GM12878 (cell line): ENCODE data around the gene MYH9. TPM values are rescaled to one million over a fixed set of nuclear protein-coding genes. Genes with fewer than 3 reads are reported as not detected.

ENCODE experiments used
- ATAC-seq: fragments of 200-7000 bp; cut with Tn5 transposase; 3 replicates; pipeline ENCODE4 v1.9.1; 2020; ENCODE audit warnings: mild to moderate bottlenecking, moderate library complexity
- BruUV-seq: library from RNA; stranded (reverse); fragments of 400-500 nt; replicated peaks from 2 replicates; lab custom pipeline; 2021; lab: Mats Ljungman, UMichigan
- CTCF ChIA-PET: fragments of 300-600 bp; sonication (Branson Sonifier 250); formaldehyde crosslinking; extraction: SDS; loops from one replicate; lab custom pipeline; 2021; ENCODE audit warnings: inconsistent platforms; lab: Yijun Ruan, JAX
- POLR2A ChIA-PET: fragments of 350-600 bp; formaldehyde crosslinking; extraction: SDS; loops from one replicate; lab custom pipeline; 2021; ENCODE audit warnings: inconsistent platforms; lab: Charles Lee
- RAD21 ChIA-PET: fragments of 300-600 bp; sonication (Branson Sonifier 250); formaldehyde crosslinking; loops from one replicate; lab custom pipeline; 2023; ENCODE audit warnings: antibody characterized with exemption; ENCODE audit not compliant: unreplicated experiment; lab: Charles Lee
- SMC1A ChIA-PET: fragments of 300-600 bp; sonication (Branson Sonifier 250); formaldehyde crosslinking; loops from one replicate; lab custom pipeline; 2023; ENCODE audit not compliant: unreplicated experiment, uncharacterized antibody; lab: Charles Lee
- DNase-seq: peaks from one replicate; pipeline ENCODE4 v3.0.0-alpha.2; 2011; ENCODE audit warnings: low read depth, low spot score
- FAIRE-seq: peaks from 3 replicates; lab custom pipeline; 2011; peaks lifted over from hg19 to GRCh38; lab: Jason Lieb, UNC
- H2AFZ ChIP-seq: 2 replicates; pipeline ENCODE4 v1.6.0; 2011; ENCODE audit warnings: low read depth, low read length, control low read depth; ENCODE audit not compliant: control insufficient read depth
- H3K27ac ChIP-seq: 2 replicates; pipeline ENCODE4 v1.5.1; 2011; ENCODE audit warnings: control low read depth; ENCODE audit not compliant: control insufficient read depth, insufficient read depth
- H3K27me3 ChIP-seq, 2 experiments: replicated peaks in 1 of 2; 2 replicates each; pipeline versions ENCODE4 v1.6.0 to v1.6.1; 2011; ENCODE audit warnings: low read length in 1 of 2; ENCODE audit not compliant: control insufficient read depth in 2 of 2, insufficient read depth in 2 of 2
- H3K36me3 ChIP-seq, 2 experiments: 2 replicates each; pipeline ENCODE4 v1.5.1; 2011; ENCODE audit warnings: low read length in 1 of 2; ENCODE audit not compliant: control insufficient read depth in 2 of 2, insufficient read depth in 2 of 2
- H3K4me1 ChIP-seq: 2 replicates; pipeline ENCODE4 v1.6.1; 2011; ENCODE audit warnings: mild to moderate bottlenecking, low read length, moderate library complexity, mixed read lengths; ENCODE audit not compliant: control insufficient read depth, insufficient read depth
- H3K4me2 ChIP-seq: 2 replicates; pipeline ENCODE4 v1.6.0; 2011; ENCODE audit warnings: control low read depth; ENCODE audit not compliant: control insufficient read depth, insufficient read depth
- H3K4me3 ChIP-seq: fragments of 200-600 bp; sonication (generic); 2 replicates; pipeline ENCODE4 v1.5.1; 2016
- H3K79me2 ChIP-seq: 2 replicates; pipeline ENCODE4 v1.6.0; 2011; ENCODE audit warnings: low read length; ENCODE audit not compliant: control insufficient read depth, insufficient read depth
- H3K9ac ChIP-seq: 2 replicates; pipeline ENCODE4 v1.8.0; 2011; ENCODE audit warnings: low read length, control low read depth, mixed read lengths; ENCODE audit not compliant: control insufficient read depth, insufficient read depth
- H3K9me3 ChIP-seq: replicated peaks from 3 replicates; pipeline ENCODE4 v1.5.1; 2011; ENCODE audit warnings: mild to moderate bottlenecking, low read length; ENCODE audit not compliant: control insufficient read depth, insufficient read depth
- H4K20me1 ChIP-seq: 2 replicates; pipeline ENCODE4 v1.6.0; 2011; ENCODE audit not compliant: control insufficient read depth, insufficient read depth
- BMI1 ChIP-seq: fragments of 450-650 bp; IDR thresholded peaks from 2 replicates; pipeline ENCODE4 v1.6.1; 2016; ENCODE audit warnings: mild to moderate bottlenecking, moderate library complexity, borderline replicate concordance
- EP300 ChIP-seq, 2 experiments: fragments of 150-350 bp in 1 of 2; IDR thresholded peaks; 2 replicates each; pipeline ENCODE4 v1.6.1; 2011 to 2012; ENCODE audit warnings: low read depth in 2 of 2, low read length in 2 of 2, borderline replicate concordance in 1 of 2, improper control_type of control experiment in 1 of 2, inconsistent platforms in 1 of 2; ENCODE audit not compliant: control insufficient read depth in 1 of 2
- ETV6 ChIP-seq, 2 experiments: fragments of 450-650 bp in 1 of 2; IDR thresholded peaks in 1 of 2; conservative IDR thresholded peaks in 1 of 2; 2 replicates each; pipeline ENCODE4 v1.6.1; 2014; ENCODE audit warnings: antibody characterized with exemption in 1 of 2, borderline replicate concordance in 1 of 2, low read depth in 1 of 2, mild to moderate bottlenecking in 1 of 2, moderate library complexity in 1 of 2
- EZH2 ChIP-seq: IDR thresholded peaks from 2 replicates; pipeline ENCODE4 v1.6.1; 2012; ENCODE audit warnings: low read depth, mild to moderate bottlenecking, control low read depth, inconsistent platforms, low read length, borderline replicate concordance; ENCODE audit not compliant: control insufficient read depth
- GABPA ChIP-seq: IDR thresholded peaks from 2 replicates; pipeline ENCODE4 v1.6.1; 2014; ENCODE audit warnings: antibody characterized with exemption, low read depth, mild to moderate bottlenecking, inconsistent platforms
- MXI1 ChIP-seq: fragments of 150-350 bp; IDR thresholded peaks from 2 replicates; pipeline ENCODE4 v1.6.1; 2011; ENCODE audit warnings: low read depth, mild to moderate bottlenecking, inconsistent platforms, low read length, improper control_type of control experiment
- NBN ChIP-seq: fragments of 450-650 bp; IDR thresholded peaks from 2 replicates; pipeline ENCODE4 v1.6.1; 2016
- NRF1 ChIP-seq: conservative IDR thresholded peaks from 2 replicates; pipeline ENCODE4 v1.6.1; 2011; ENCODE audit warnings: mild to moderate bottlenecking, low read depth, low read length, improper control_type of control experiment
- PAX5 ChIP-seq: IDR thresholded peaks from 2 replicates; pipeline ENCODE4 v1.6.1; 2011; ENCODE audit warnings: low read depth, low read length, borderline replicate concordance
- RAD51 ChIP-seq: fragments of 450-650 bp; IDR thresholded peaks from 2 replicates; pipeline ENCODE4 v1.6.1; 2016; ENCODE audit warnings: moderate library complexity, mild to moderate bottlenecking, inconsistent platforms
- SIN3A ChIP-seq: IDR thresholded peaks from 2 replicates; pipeline ENCODE4 v1.6.1; 2012; ENCODE audit warnings: low read depth, low read length, improper control_type of control experiment
- WGBS: methylation state at CpG from one replicate; pipeline ENCODE4 v1.1.6; 2016; ENCODE audit warnings: low lambda C conversion rate; ENCODE audit not compliant: insufficient replicate concordance, insufficient coverage; ENCODE audit errors: missing lambda C conversion rate; 5-methylcytosine and 5-hydroxymethylcytosine counted together
- in situ Hi-C: fragments of 300-500 bp; cut with MboI; formaldehyde crosslinking; loops from 9 replicates; pipeline ENCODE4 v1.14.3; 2018; ENCODE audit warnings: mixed read lengths
- intact Hi-C: fragments of 100-400 bp; cut with micrococcal nuclease; formaldehyde crosslinking; loops from one replicate; pipeline ENCODE4 v1.14.2; 2022; ENCODE audit not compliant: unreplicated experiment
- polyA plus RNA-seq, 11 experiments: library from polyadenylated mRNA; depleted of rRNA in 4 of 11; unstranded in 6 of 11; stranded (reverse) in 5 of 11; fragments of >200 nt; fragmentation: Nextera tagmentation in 4 of 11; fragmentation: Illumina TruSeq in 1 of 11; extraction: Ambion mirVana in 4 of 11; extraction: Trizol in 1 of 11; gene quantifications; 1 replicate in 1 of 11; 2 replicates in 10 of 11; pipeline versions ENCODE4 v1.2.1 to v1.2.3, GENCODE V29; 2011 to 2016; ENCODE audit warnings: inconsistent platforms in 2 of 11, missing spikeins in 2 of 11, low read depth in 1 of 11
- total RNA-seq, 4 experiments: library from RNA; depleted of rRNA in 3 of 4; stranded (reverse); fragments of >200 nt in 3 of 4; fragmentation: Illumina TruSeq in 1 of 4; extraction: Trizol in 1 of 4; gene quantifications; 2 replicates each; pipeline versions ENCODE4 v1.2.1 to v1.2.3, GENCODE V29; 2013 to 2021
- TF ChIP-seq, protein P1 (sequence below): fragments of 450-650 bp; formaldehyde crosslinking; IDR thresholded peaks from 2 replicates; pipeline ENCODE4 v1.4.0; 2022; ENCODE audit warnings: mild to moderate bottlenecking, moderate library complexity

Gene MYH9
- total and polyA plus RNA-seq, 10 of the 15 experiments (the other 5 are each of a cell fraction or from before 2014, with no cell fraction given): 5.1 to 525 (median 145) TPM

DNA sequence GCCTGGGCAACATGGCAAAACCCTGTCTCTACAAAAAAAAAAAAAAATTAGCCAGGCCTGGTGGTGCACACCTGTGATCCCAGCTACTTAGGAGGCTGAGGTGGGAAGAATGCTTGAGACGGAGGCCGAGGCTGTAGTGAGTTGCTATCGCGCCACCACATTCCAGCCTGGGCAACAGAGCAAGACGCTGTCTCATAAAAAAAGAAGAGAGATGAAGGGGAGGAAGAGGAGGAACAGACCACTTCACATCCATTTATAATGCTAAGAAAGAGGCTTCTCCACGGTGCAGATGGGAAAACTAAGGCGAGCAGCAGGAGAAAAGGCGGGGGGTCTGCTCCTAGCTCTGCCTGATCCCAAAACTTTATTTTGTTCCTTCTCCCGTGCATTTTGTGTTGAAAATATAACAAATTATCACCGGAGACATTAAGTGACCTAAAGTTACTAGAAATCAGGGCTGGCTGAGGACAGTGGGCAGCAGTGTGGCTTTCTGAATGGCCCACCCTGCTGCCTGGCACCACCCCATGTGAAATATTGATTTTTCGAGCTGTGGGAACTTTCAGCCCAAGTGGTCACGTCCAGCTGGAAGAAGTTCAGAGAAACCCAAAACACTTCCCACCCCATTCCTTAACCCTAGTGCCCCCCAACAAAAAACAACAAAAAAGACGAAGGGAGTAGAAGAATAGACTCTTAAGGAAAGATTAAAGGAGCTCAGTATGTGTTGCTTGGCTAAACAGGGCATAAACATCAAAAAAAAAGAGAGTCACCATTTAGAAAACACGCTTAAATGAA lies 9.5 kb downstream of the MYH9 start:
- intact Hi-C loops: no loop called here
- H4K20me1 ChIP-seq: peaks cover 5% of the 10 kb centered on the region
- FAIRE-seq (no peak), ATAC-seq (no peak), DNase-seq (no peak)
- WGBS: 18% methylated on average over 14 of the region's 14 CpGs
- TF ChIP-seq RAD51 (no peak), SIN3A (no peak), NBN (no peak), EZH2 (no peak), EP300 (IDR thresholded peaks at IDR 0.05; ENCODE audit: borderline replicate concordance in 1 of 2, control insufficient read depth in 1 of 2, low read depth in 2 of 2, low read length in 2 of 2) (no peak), GABPA (no peak), NRF1 (no peak), ETV6 (conservative IDR thresholded peaks at IDR 0.05 in 1 of 2, IDR thresholded peaks at IDR 0.05 in 1 of 2; ENCODE audit: borderline replicate concordance in 1 of 2, low read depth in 1 of 2) (no peak), PAX5 (no peak), MXI1 (no peak), BMI1 (no peak)
- TF ChIP-seq, protein P1, sequence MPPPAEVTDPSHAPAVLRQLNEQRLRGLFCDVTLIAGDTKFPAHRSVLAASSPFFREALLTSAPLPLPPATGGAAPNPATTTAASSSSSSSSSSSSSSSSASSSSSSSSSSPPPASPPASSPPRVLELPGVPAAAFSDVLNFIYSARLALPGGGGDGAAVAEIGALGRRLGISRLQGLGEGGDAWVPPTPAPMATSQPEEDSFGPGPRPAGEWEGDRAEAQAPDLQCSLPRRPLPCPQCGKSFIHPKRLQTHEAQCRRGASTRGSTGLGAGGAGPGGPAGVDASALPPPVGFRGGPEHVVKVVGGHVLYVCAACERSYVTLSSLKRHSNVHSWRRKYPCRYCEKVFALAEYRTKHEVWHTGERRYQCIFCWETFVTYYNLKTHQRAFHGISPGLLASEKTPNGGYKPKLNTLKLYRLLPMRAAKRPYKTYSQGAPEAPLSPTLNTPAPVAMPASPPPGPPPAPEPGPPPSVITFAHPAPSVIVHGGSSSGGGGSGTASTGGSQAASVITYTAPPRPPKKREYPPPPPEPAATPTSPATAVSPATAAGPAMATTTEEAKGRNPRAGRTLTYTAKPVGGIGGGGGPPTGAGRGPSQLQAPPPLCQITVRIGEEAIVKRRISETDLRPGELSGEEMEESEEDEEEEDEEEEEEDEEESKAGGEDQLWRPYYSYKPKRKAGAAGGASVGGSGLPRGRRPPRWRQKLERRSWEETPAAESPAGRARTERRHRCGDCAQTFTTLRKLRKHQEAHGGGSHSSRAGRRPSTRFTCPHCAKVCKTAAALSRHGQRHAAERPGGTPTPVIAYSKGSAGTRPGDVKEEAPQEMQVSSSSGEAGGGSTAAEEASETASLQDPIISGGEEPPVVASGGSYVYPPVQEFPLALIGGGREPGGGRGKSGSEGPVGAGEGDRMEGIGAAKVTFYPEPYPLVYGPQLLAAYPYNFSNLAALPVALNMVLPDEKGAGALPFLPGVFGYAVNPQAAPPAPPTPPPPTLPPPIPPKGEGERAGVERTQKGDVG (CRISPR knock-in tag): no peak
- peaks cover 94% of the 10 kb centered on the region for H3K79me2 ChIP-seq
- peak overlapping the region; percentile 49; the same call in 1 of the 2 replicates for H3K4me3 ChIP-seq
- no peak overlapping the region for H2AFZ ChIP-seq
- in situ Hi-C loops: no loop called here
- H3K27me3 ChIP-seq: no peaks in the 10 kb centered on the region
- ChIA-PET RAD21 (interaction anchor here (1.6 to 3.0 kb wide), 6 partner anchors 10 to 73 kb away, joined by 3 to 11 read pairs (median 7); partner anchors contain the start of gene MYH9), CTCF (interaction anchor here (0.8 to 3.4 kb wide), 9 partner anchors 13 to 139 kb away, joined by 3 to 11 read pairs (median 4); partner anchors contain the start of gene APOL2), POLR2A (interaction anchor here (0.7 to 2.6 kb wide), 7 partner anchors 8 to 77 kb away, joined by 3 to 17 read pairs (median 7); partner anchors contain the start of gene MYH9), SMC1A (interaction anchor here (0.6 to 3.6 kb wide), 13 partner anchors 9 to 214 kb away, joined by 3 to 20 read pairs (median 7); partner anchors contain the start of gene MYH9)
- H3K36me3 ChIP-seq: peaks cover 14 to 19% of the 10 kb centered on the region in 2 experiments; a peak in 3 of 4 replicates
- no peaks in the 10 kb centered on the region for H3K9me3 ChIP-seq
- peak overlapping the region; percentile 74 for H3K4me2 ChIP-seq
- no peak overlapping the region for H3K9ac ChIP-seq
- BruUV-seq: TSS peak; percentile 1
- H3K4me1 ChIP-seq: peaks cover 78% of the 10 kb centered on the region
- peak overlapping the region; percentile 71 for H3K27ac ChIP-seq
